ENCODE data around the gene FOXD3.

The FOXD3 gene

GRCh38 chr1:63362578-63362977, 40.2 kb downstream of the FOXD3 start:
- no peak for DNase-seq

DNA sequence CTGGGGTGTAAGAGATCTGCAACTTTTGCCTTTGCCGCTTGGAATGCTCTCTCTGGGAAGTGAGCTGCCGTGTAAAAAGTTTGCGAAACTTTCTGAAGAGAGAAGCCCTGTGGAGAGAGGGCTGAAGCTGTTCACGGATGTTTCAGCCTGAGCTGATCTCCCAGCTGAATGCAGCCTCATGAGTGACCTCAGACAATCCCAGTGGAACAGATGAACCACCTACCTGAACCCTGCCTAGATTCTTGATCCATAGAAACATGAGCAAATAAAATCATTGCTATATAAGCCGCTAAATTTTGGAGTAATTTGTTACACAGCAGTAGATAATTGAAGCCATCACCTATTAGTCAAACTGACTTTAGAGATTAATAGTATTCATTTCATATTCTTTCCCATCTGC, 40.6 kb downstream of the FOXD3 start:
- no peak for DNase-seq

DNA sequence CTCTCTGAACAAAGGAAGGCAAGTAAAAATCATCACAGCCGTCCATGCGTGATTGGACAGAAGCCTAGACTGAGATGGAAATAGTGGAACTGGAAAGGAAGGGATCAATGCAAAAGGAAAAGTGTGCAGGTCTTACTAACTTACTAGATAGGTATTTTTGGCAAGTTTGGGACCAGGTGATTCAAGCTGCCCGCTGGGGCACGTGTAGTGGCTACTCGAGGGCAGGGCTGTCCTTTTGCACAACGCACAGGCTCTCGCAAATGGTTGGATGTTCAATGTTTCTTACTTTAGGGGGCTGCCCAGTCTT, 44.5 kb downstream of the FOXD3 start:
- no peak for DNase-seq

DNA sequence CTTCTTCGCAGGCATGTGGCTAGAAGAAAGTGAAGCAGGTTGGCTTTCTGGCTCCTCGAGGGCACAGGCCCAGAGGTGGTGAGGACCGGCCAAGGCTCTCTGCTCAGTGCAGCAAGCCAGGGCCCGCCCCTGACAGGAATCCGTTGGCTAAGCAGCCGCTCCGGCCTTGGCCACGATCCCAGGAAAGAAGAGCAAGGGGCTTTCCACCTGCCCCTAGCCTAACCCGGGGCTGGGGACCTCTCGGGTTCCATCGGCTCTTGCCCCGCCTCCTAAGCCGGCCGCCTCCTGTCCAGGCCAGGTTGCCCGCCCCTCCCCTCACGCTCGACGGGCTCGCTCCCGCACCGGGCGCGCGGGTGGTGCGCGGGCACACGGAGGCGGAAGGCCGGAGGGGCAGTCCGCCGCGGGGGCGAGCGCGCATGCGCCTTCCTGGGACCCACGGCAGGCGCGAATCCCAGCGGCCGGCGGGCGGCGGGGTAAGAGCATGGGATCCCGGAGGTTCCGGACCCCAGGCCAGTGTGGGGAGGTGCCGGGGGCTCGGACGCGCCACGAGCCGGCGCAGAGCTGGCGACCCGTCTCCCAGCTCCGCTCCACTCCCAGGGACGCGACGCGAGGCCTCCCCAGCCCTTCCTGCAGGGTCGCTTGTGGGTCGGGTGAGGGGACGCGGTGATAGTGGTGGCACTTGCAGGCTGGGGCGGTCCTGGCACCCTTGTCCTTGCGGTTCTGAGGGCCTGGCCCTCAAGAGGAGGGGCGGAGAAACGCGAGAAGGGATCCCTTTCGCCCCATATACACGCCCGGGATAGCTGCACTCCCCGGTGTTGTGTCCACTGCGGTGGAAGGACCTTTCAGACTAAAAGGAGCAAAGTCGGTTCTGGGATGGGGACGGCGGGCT, 45.1 kb downstream of the FOXD3 start, which contains the start of gene ALG6:
Gene ALG6, plus strand, starts transcription at position 413 of the 889 bp plus-strand sequence. CDS start 3,351 bp downstream, outside the sequence.
- DNase-seq = peak; percentile 76 to 93 (median 77)

GRCh38 chr1:63368131-63368530, 45.8 kb downstream of the FOXD3 start:
- no peak for DNase-seq

Data from T-helper 1 cell (primary cell).